GM12878 (cell line): Measurements from ENCODE around the gene FCER1G. TPM values are rescaled to one million over a fixed set of nuclear protein-coding genes. Genes with fewer than 3 reads are reported as not detected.
"Not testable (repeated sequence)": the region's sequence is repeated elsewhere in the genome, so short reads cannot be mapped to it uniquely, and the experiment has no call there.

Experiments
- ATAC-seq: fragments of 200-7000 bp; cut with Tn5 transposase; 3 replicates; pipeline ENCODE4 v1.9.1; 2020; ENCODE audit warnings: mild to moderate bottlenecking, moderate library complexity
- BruUV-seq: library from RNA; stranded (reverse); fragments of 400-500 nt; replicated peaks from 2 replicates; lab custom pipeline; 2021; lab: Mats Ljungman, UMichigan
- CTCF ChIA-PET: fragments of 300-600 bp; sonication (Branson Sonifier 250); formaldehyde crosslinking; extraction: SDS; loops from one replicate; lab custom pipeline; 2021; ENCODE audit warnings: inconsistent platforms; lab: Yijun Ruan, JAX
- POLR2A ChIA-PET: fragments of 350-600 bp; formaldehyde crosslinking; extraction: SDS; loops from one replicate; lab custom pipeline; 2021; ENCODE audit warnings: inconsistent platforms; lab: Charles Lee
- RAD21 ChIA-PET: fragments of 300-600 bp; sonication (Branson Sonifier 250); formaldehyde crosslinking; loops from one replicate; lab custom pipeline; 2023; ENCODE audit warnings: antibody characterized with exemption; ENCODE audit not compliant: unreplicated experiment; lab: Charles Lee
- SMC1A ChIA-PET: fragments of 300-600 bp; sonication (Branson Sonifier 250); formaldehyde crosslinking; loops from one replicate; lab custom pipeline; 2023; ENCODE audit not compliant: unreplicated experiment, uncharacterized antibody; lab: Charles Lee
- DNase-seq: peaks from one replicate; pipeline ENCODE4 v3.0.0-alpha.2; 2011; ENCODE audit warnings: low read depth, low spot score
- FAIRE-seq: peaks from 3 replicates; lab custom pipeline; 2011; peaks lifted over from hg19 to GRCh38; lab: Jason Lieb, UNC
- H2AFZ ChIP-seq: 2 replicates; pipeline ENCODE4 v1.6.0; 2011; ENCODE audit warnings: low read depth, low read length, control low read depth; ENCODE audit not compliant: control insufficient read depth
- H3K27ac ChIP-seq: 2 replicates; pipeline ENCODE4 v1.5.1; 2011; ENCODE audit warnings: control low read depth; ENCODE audit not compliant: control insufficient read depth, insufficient read depth
- H3K27me3 ChIP-seq, 2 experiments: replicated peaks in 1 of 2; 2 replicates each; pipeline versions ENCODE4 v1.6.0 to v1.6.1; 2011; ENCODE audit warnings: low read length in 1 of 2; ENCODE audit not compliant: control insufficient read depth in 2 of 2, insufficient read depth in 2 of 2
- H3K36me3 ChIP-seq, 2 experiments: 2 replicates each; pipeline ENCODE4 v1.5.1; 2011; ENCODE audit warnings: low read length in 1 of 2; ENCODE audit not compliant: control insufficient read depth in 2 of 2, insufficient read depth in 2 of 2
- H3K4me1 ChIP-seq: 2 replicates; pipeline ENCODE4 v1.6.1; 2011; ENCODE audit warnings: mild to moderate bottlenecking, low read length, moderate library complexity, mixed read lengths; ENCODE audit not compliant: control insufficient read depth, insufficient read depth
- H3K4me2 ChIP-seq: 2 replicates; pipeline ENCODE4 v1.6.0; 2011; ENCODE audit warnings: control low read depth; ENCODE audit not compliant: control insufficient read depth, insufficient read depth
- H3K4me3 ChIP-seq: fragments of 200-600 bp; sonication (generic); 2 replicates; pipeline ENCODE4 v1.5.1; 2016
- H3K79me2 ChIP-seq: 2 replicates; pipeline ENCODE4 v1.6.0; 2011; ENCODE audit warnings: low read length; ENCODE audit not compliant: control insufficient read depth, insufficient read depth
- H3K9ac ChIP-seq: 2 replicates; pipeline ENCODE4 v1.8.0; 2011; ENCODE audit warnings: low read length, control low read depth, mixed read lengths; ENCODE audit not compliant: control insufficient read depth, insufficient read depth
- H3K9me3 ChIP-seq: replicated peaks from 3 replicates; pipeline ENCODE4 v1.5.1; 2011; ENCODE audit warnings: mild to moderate bottlenecking, low read length; ENCODE audit not compliant: control insufficient read depth, insufficient read depth
- H4K20me1 ChIP-seq: 2 replicates; pipeline ENCODE4 v1.6.0; 2011; ENCODE audit not compliant: control insufficient read depth, insufficient read depth
- CHD1 ChIP-seq: IDR thresholded peaks from 2 replicates; pipeline ENCODE4 v1.6.1; 2012; ENCODE audit warnings: low read depth, low read length, improper control_type of control experiment
- DPF2 ChIP-seq: fragments of 450-650 bp; IDR thresholded peaks from 2 replicates; pipeline ENCODE4 v1.6.1; 2017; ENCODE audit warnings: mild to moderate bottlenecking
- E4F1 ChIP-seq: fragments of 450-650 bp; IDR thresholded peaks from 2 replicates; pipeline ENCODE4 v1.6.1; 2018; ENCODE audit warnings: borderline replicate concordance, mild to moderate bottlenecking; ENCODE audit not compliant: partially characterized antibody
- IKZF1 ChIP-seq: fragments of 450-650 bp; conservative IDR thresholded peaks from 2 replicates; pipeline ENCODE4 v1.6.1; 2017; ENCODE audit warnings: antibody characterized with exemption, mild to moderate bottlenecking
- IKZF2 ChIP-seq, 2 experiments: fragments of 450-650 bp; IDR thresholded peaks; 2 replicates each; pipeline ENCODE4 v1.6.1; 2017; ENCODE audit warnings: mild to moderate bottlenecking in 2 of 2, moderate library complexity in 2 of 2
- IRF5 ChIP-seq: fragments of 450-650 bp; IDR thresholded peaks from 2 replicates; pipeline ENCODE4 v1.6.1; 2017; ENCODE audit warnings: borderline replicate concordance
- MTA3 ChIP-seq: IDR thresholded peaks from 2 replicates; pipeline ENCODE4 v1.6.1; 2012; ENCODE audit warnings: low read length, inconsistent platforms, borderline replicate concordance
- NBN ChIP-seq: fragments of 450-650 bp; IDR thresholded peaks from 2 replicates; pipeline ENCODE4 v1.6.1; 2016
- RBBP5 ChIP-seq: fragments of 200-600 bp; sonication (generic); conservative IDR thresholded peaks from 2 replicates; pipeline ENCODE4 v1.6.1; 2016
- SREBF2 ChIP-seq: IDR thresholded peaks from 2 replicates; pipeline ENCODE4 v1.6.1; 2012; ENCODE audit warnings: mild to moderate bottlenecking, low read length
- SRF ChIP-seq, 2 experiments: IDR thresholded peaks; 2 replicates each; pipeline ENCODE4 v1.6.1; 2011; ENCODE audit warnings: low read depth in 2 of 2, low read length in 2 of 2, mild to moderate bottlenecking in 1 of 2, moderate library complexity in 1 of 2
- ZNF207 ChIP-seq: fragments of 450-650 bp; IDR thresholded peaks from 2 replicates; pipeline ENCODE4 v1.6.1; 2014; ENCODE audit warnings: antibody characterized with exemption, mild to moderate bottlenecking, borderline replicate concordance
- WGBS: methylation state at CpG from one replicate; pipeline ENCODE4 v1.1.6; 2016; ENCODE audit warnings: low lambda C conversion rate; ENCODE audit not compliant: insufficient replicate concordance, insufficient coverage; ENCODE audit errors: missing lambda C conversion rate; 5-methylcytosine and 5-hydroxymethylcytosine counted together
- in situ Hi-C: fragments of 300-500 bp; cut with MboI; formaldehyde crosslinking; loops from 9 replicates; pipeline ENCODE4 v1.14.3; 2018; ENCODE audit warnings: mixed read lengths
- intact Hi-C: fragments of 100-400 bp; cut with micrococcal nuclease; formaldehyde crosslinking; loops from one replicate; pipeline ENCODE4 v1.14.2; 2022; ENCODE audit not compliant: unreplicated experiment
- polyA plus RNA-seq, 11 experiments: library from polyadenylated mRNA; depleted of rRNA in 4 of 11; unstranded in 6 of 11; stranded (reverse) in 5 of 11; fragments of >200 nt; fragmentation: Nextera tagmentation in 4 of 11; fragmentation: Illumina TruSeq in 1 of 11; extraction: Ambion mirVana in 4 of 11; extraction: Trizol in 1 of 11; gene quantifications; 1 replicate in 1 of 11; 2 replicates in 10 of 11; pipeline versions ENCODE4 v1.2.1 to v1.2.3, GENCODE V29; 2011 to 2016; ENCODE audit warnings: inconsistent platforms in 2 of 11, missing spikeins in 2 of 11, low read depth in 1 of 11
- total RNA-seq, 4 experiments: library from RNA; depleted of rRNA in 3 of 4; stranded (reverse); fragments of >200 nt in 3 of 4; fragmentation: Illumina TruSeq in 1 of 4; extraction: Trizol in 1 of 4; gene quantifications; 2 replicates each; pipeline versions ENCODE4 v1.2.1 to v1.2.3, GENCODE V29; 2013 to 2021

FCER1G gene
- total and polyA plus RNA-seq, 10 of the 15 experiments (the other 5 are each of a cell fraction or from before 2014, with no cell fraction given), result 0.40 to 1.9 (median 0.89) TPM

- TF ChIP-seq IKZF1, result no peak
- no peak for TF ChIP-seq RBBP5
Observed at GRCh38 chr1:161244888-161245287, 29.8 kb downstream of the FCER1G start (continued).

GRCh38 chr1:161250100-161250499 lies 35.0 kb downstream of the FCER1G start:
- WGBS, result 44% methylated on average over 5 of the region's 5 CpGs
- RAD21 ChIA-PET, result interaction anchor here (0.6 to 1.7 kb wide), 2 partner anchors 41 to 118 kb away, joined by 3 to 6 read pairs; no protein-coding TSS in a partner anchor
- BruUV-seq, H3K4me2 ChIP-seq, H4K20me1 ChIP-seq, H3K4me1 ChIP-seq, H3K27me3 ChIP-seq, H3K79me2 ChIP-seq, H3K27ac ChIP-seq, H3K4me3 ChIP-seq, FAIRE-seq, H2AFZ ChIP-seq, POLR2A ChIA-PET, H3K9me3 ChIP-seq, intact Hi-C loops, H3K9ac ChIP-seq, in situ Hi-C loops, ATAC-seq, DNase-seq, H3K36me3 ChIP-seq: not testable (repeated sequence)
- SMC1A ChIA-PET, result interaction anchor here (1.9 to 2.8 kb wide), 2 partner anchors 38 to 98 kb away, joined by 5 to 8 read pairs; no protein-coding TSS in a partner anchor
- CTCF ChIA-PET, result interaction anchor here (0.7 to 3.0 kb wide), 7 partner anchors 11 to 132 kb away, joined by 3 to 14 read pairs (median 4); partner anchors contain the start of genes NR1I3 and TOMM40L

GRCh38 chr1:161250829-161251228 lies 35.7 kb downstream of the FCER1G start:
- intact Hi-C loops (no loop called here), in situ Hi-C loops (no loop called here)
- H2AFZ ChIP-seq, result no peak overlapping the region
- H3K27me3 ChIP-seq, result no peaks in the 10 kb centered on the region
- ATAC-seq (no peak), FAIRE-seq (no peak), DNase-seq (no peak)
- no peaks in the 10 kb centered on the region for H3K79me2 ChIP-seq
- H3K9me3 ChIP-seq, result no peaks in the 10 kb centered on the region; the same call in 2 of the 3 replicates
- H3K27ac ChIP-seq, result no peak overlapping the region
- 60% methylated on average over 7 of the region's 7 CpGs for WGBS
- H3K9ac ChIP-seq, result no peak overlapping the region
- SMC1A ChIA-PET, result no interaction called here
- no peaks in the 10 kb centered on the region for H3K4me1 ChIP-seq
- BruUV-seq, result no TSS peak
- H3K36me3 ChIP-seq, result no peaks in the 10 kb centered on the region
- CTCF ChIA-PET, result interaction anchor here (0.7 to 3.0 kb wide), 2 partner anchors 57 to 132 kb away, joined by 3 to 14 read pairs; no protein-coding TSS in a partner anchor
- no peak overlapping the region for H3K4me3 ChIP-seq
- POLR2A ChIA-PET, result interaction anchor here (0.6 kb wide), 1 partner anchor 135 kb away, joined by 3 read pairs; no protein-coding TSS in a partner anchor
- H3K4me2 ChIP-seq, result no peak overlapping the region
- RAD21 ChIA-PET, result no interaction called here
- H4K20me1 ChIP-seq, result no peaks in the 10 kb centered on the region
- no peak for TF ChIP-seq MTA3
- TF ChIP-seq SRF (IDR thresholded peaks at IDR 0.05; ENCODE audit: low read depth in 2 of 2, low read length in 2 of 2), result no peak
- TF ChIP-seq E4F1, result no peak
- TF ChIP-seq ZNF207, result no peak
- no peak for TF ChIP-seq SREBF2
- TF ChIP-seq IKZF2 (IDR thresholded peaks at IDR 0.05), result no peak
- TF ChIP-seq CHD1, result no peak
- TF ChIP-seq IRF5, result no peak
- no peak for TF ChIP-seq DPF2
- TF ChIP-seq NBN, result no peak
